GM04503 (cell line): ENCODE results near the gene SREBF1.

Experiments
- DNase-seq: peaks from one replicate; pipeline ENCODE4 v3.0.0-alpha.2; 2012; ENCODE audit warnings: low read depth

Gene SREBF1

GRCh38 chr17:17859909-17860765, 23.4 kb upstream of the SREBF1 start:
- DNase-seq = no peak

GRCh38 chr17:17857496-17857895, 20.7 kb upstream of the SREBF1 start:
- DNase-seq = no peak

- DNase-seq = no peak
Observed at GRCh38 chr17:17856386-17856785, 19.6 kb upstream of the SREBF1 start.

GRCh38 chr17:17855976-17856375, 19.2 kb upstream of the SREBF1 start:
- DNase-seq = no peak

GRCh38 chr17:17853811-17854447, 17.1 kb upstream of the SREBF1 start:
- DNase-seq = no peak

GRCh38 chr17:17852930-17853329, 16.1 kb upstream of the SREBF1 start:
- DNase-seq = no peak

GRCh38 chr17:17851103-17852002, 14.6 kb upstream of the SREBF1 start:
- DNase-seq = no peak

- no peak for DNase-seq
Observed at GRCh38 chr17:17849845-17850373, 13.1 kb upstream of the SREBF1 start.

GRCh38 chr17:17849147-17849820, 12.5 kb upstream of the SREBF1 start:
- DNase-seq = no peak

- DNase-seq = no peak
Observed at GRCh38 chr17:17848311-17849082, 11.7 kb upstream of the SREBF1 start.

GRCh38 chr17:17847726-17848125, 10.9 kb upstream of the SREBF1 start:
- no peak for DNase-seq

- DNase-seq = no peak
Observed at GRCh38 chr17:17847118-17847689, 10.4 kb upstream of the SREBF1 start.

- no peak for DNase-seq
Observed at GRCh38 chr17:17846645-17847044, 9.9 kb upstream of the SREBF1 start.

- no peak for DNase-seq
Observed at GRCh38 chr17:17846003-17846402, 9.2 kb upstream of the SREBF1 start.

- no peak for DNase-seq
Observed at GRCh38 chr17:17845046-17845775, 8.4 kb upstream of the SREBF1 start.

- no peak for DNase-seq
Observed at GRCh38 chr17:17844500-17844899, 7.7 kb upstream of the SREBF1 start.

- DNase-seq = no peak
Observed at GRCh38 chr17:17844079-17844478, 7.3 kb upstream of the SREBF1 start.

- no peak for DNase-seq
Observed at GRCh38 chr17:17843096-17843495, 6.3 kb upstream of the SREBF1 start.

- no peak for DNase-seq
Observed at GRCh38 chr17:17842111-17842876, 5.5 kb upstream of the SREBF1 start.
